ENCODE measurements around the gene IFRD2. TPM values are rescaled to one million over a fixed set of nuclear protein-coding genes. Genes with fewer than 3 reads are reported as not detected.

The IFRD2 gene
- total and polyA plus RNA-seq, 4 donors = 34.6 to 58.8 (median 47.0) TPM

DNA sequence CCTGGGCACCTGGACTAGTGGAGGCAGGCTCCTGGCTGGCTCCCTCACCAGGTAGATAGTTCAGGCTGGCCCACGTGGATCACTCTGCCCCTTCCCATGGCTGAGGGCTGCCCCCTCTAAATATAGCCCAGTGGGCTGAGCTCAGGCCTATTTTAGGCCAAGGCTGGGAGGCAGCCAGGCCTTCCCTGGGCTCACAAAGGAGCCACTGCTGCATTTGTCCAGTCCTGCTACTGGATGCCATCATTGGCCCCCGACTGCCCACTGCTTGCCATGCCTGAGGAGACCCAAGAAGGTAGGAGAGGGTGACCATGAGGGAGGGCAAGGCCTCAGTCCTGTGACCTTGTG, 13.4 kb downstream of the IFRD2 start, which contains the start of gene LSMEM2:
Gene LSMEM2, plus strand, starts transcription at position 208 of the 345 bp plus-strand sequence. Its CDS starts 27 bp downstream, at position 235.
- intact Hi-C loops (cut with DNase I) = loop anchor here in 1 of 2 donors (10.0 kb wide), 1 partner anchor 154 kb away; no protein-coding TSS in a partner anchor
- no peaks in the 10 kb centered on the region for H3K9me3 ChIP-seq (ENCODE audit: control insufficient read depth, low read length)
- no peak within 1 kb of the TSS for H3K4me3 ChIP-seq (ENCODE audit: low read length in 2 of 2)
- H3K4me1 ChIP-seq (ENCODE audit: control insufficient read depth in 1 of 2, insufficient read depth in 2 of 2, low read length in 2 of 2) = no peaks in the 10 kb centered on the region
- peak; percentile 58 for ATAC-seq (ENCODE audit: low FRiP score)
- WGBS, 2 donors = 0 to 10% methylated on average over 2 of the region's 2 CpGs
- H3K27ac ChIP-seq (ENCODE audit: low read depth in 1 of 2, low read length in 2 of 2) = peak within 1 kb of the TSS in 1 of 2 donors; percentile 9
- H3K27me3 ChIP-seq (ENCODE audit: control insufficient read depth in 1 of 2, insufficient read depth in 2 of 2, low read length in 1 of 2) = no peaks in the 10 kb centered on the region
- H3K36me3 ChIP-seq (ENCODE audit: control insufficient read depth in 1 of 2, insufficient read depth in 2 of 2, low read length in 1 of 2) = no peaks in the 10 kb centered on the region
- peak in 1 of 2 donors; percentile 53 for DNase-seq

DNA sequence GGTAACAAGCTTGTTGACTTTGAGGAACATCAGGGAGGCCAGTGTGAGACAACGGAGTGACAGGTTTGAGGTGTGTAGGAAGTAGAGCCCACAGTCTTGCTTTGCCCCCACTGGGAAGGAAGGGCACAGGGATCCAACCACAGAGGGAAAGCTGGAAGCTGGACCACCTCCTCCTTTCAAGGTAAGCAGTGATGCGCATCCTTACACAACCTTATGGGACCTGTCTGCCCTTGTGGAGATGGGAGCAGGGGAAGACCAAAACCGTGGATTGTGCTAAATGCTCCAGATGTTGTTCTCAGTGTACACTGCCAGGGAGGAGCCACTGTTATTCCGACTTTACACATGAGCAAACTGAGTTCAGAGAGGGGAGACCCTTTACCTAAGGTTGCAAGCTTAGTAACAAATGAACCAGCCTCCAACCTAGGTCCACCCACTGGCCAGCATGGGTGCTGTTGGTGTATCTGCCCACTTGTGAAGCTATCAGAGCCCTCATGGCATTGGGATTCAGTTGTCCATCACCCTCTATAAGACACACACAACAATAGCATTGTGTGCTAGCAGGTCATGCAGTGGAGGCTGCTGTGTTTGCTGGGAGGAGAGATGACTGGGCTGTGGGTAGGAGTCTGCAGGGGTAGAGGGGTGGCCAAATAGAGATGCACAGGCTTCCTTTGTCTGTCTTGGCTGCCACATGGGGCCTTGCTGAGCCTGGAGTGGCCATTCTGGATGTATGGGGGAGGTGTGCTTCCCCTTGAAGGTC, 13.9 kb downstream of the IFRD2 start:
- DNase-seq (no peak), ATAC-seq (ENCODE audit: low FRiP score) (peak; percentile 23)
- intact Hi-C loops (cut with DNase I) = loop anchor here in 1 of 2 donors (10.0 kb wide), 1 partner anchor 154 kb away; no protein-coding TSS in a partner anchor
- Histone ChIP-seq H3K9me3 (ENCODE audit: control insufficient read depth, low read length) (no peaks in the 10 kb centered on the region), H3K27me3 (ENCODE audit: control insufficient read depth in 1 of 2, insufficient read depth in 2 of 2, low read length in 1 of 2) (no peaks in the 10 kb centered on the region), H3K4me3 (ENCODE audit: low read length in 2 of 2) (no peak overlapping the region), H3K4me1 (ENCODE audit: control insufficient read depth in 1 of 2, insufficient read depth in 2 of 2, low read length in 2 of 2) (no peaks in the 10 kb centered on the region), H3K36me3 (ENCODE audit: control insufficient read depth in 1 of 2, insufficient read depth in 2 of 2, low read length in 1 of 2) (no peaks in the 10 kb centered on the region), H3K27ac (ENCODE audit: low read depth in 1 of 2, low read length in 2 of 2) (peak overlapping the region in 1 of 2 donors; percentile 9)
- 75% methylated on average over 4 of the region's 4 CpGs for WGBS, 2 donors

DNA sequence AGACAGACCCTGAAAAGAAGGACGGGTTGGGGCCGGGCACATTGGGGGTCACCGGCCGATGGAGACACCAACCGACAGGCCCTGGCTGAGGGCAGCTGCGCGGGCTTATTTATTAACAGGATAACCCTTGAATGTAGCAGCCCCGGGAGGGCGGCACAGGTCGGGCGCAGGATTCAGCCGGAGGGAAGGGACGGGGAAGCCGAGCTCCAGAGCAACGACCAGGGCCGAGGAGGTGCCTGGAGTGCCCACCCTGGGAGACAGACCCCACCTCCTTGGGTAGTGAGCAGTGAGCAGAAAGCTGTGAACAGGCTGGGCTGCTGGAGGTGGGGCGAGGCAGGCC, 15.5 kb downstream of the IFRD2 start:
- H3K4me1 ChIP-seq (ENCODE audit: control insufficient read depth in 1 of 2, insufficient read depth in 2 of 2, low read length in 2 of 2) = no peaks in the 10 kb centered on the region
- ATAC-seq (ENCODE audit: low FRiP score) = no peak
- peak in 1 of 2 donors; percentile 40 for DNase-seq
- H3K9me3 ChIP-seq (ENCODE audit: control insufficient read depth, low read length) = no peaks in the 10 kb centered on the region
- no peak overlapping the region for H3K4me3 ChIP-seq (ENCODE audit: low read length in 2 of 2)
- intact Hi-C loops (cut with DNase I) = loop anchor here in 1 of 2 donors (10.0 kb wide), 1 partner anchor 152 kb away; no protein-coding TSS in a partner anchor
- whole genome bisulfite sequencing, 2 donors = 90 to 91% methylated on average over 17 of the region's 17 CpGs
- H3K27me3 ChIP-seq (ENCODE audit: control insufficient read depth in 1 of 2, insufficient read depth in 2 of 2, low read length in 1 of 2) = no peaks in the 10 kb centered on the region
- no peaks in the 10 kb centered on the region for H3K36me3 ChIP-seq (ENCODE audit: control insufficient read depth in 1 of 2, insufficient read depth in 2 of 2, low read length in 1 of 2)
- no peak overlapping the region for H3K27ac ChIP-seq (ENCODE audit: low read depth in 1 of 2, low read length in 2 of 2)

DNA sequence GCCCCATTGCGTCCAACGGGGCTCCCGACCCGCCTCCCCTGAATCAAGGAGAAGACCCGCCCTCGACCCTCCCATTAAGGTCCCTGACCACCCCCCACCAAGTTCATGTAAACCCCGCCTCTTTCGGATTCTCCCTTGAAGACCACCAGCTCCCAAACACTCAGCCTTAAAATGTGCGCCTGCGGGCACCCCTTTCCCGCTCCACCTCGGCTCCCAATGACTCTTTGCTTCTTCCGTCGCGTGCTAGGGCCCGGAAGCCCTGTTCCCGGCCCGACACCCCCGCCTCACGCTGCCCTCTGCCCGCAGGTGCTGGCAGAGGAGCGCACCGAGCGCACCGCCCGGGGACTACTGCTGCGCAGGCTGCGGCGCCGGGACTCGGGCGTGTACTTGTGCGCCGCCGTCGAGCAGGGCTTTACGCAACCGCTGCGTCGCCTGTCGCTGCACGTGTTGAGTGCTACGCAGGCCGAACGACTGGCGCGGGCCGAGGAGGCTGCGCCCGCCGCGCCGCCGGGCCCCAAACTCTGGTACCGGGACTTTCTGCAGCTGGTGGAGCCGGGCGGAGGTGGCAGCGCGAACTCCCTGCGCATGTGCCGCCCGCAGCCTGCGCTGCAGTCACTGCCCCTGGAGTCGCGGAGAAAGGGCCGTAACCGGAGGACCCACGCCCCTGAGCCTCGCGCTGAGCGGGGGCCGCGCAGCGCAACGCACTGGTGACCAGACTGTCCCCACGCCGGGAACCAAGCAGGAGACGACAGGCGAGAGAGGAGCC, 16.1 kb downstream of the IFRD2 start:
- intact Hi-C loops (cut with DNase I) = loop anchor here (2.0 to 10.0 kb wide), 2 partner anchors 49 to 151 kb away; no protein-coding TSS in a partner anchor
- Histone ChIP-seq H3K36me3 (ENCODE audit: control insufficient read depth in 1 of 2, insufficient read depth in 2 of 2, low read length in 1 of 2) (no peaks in the 10 kb centered on the region), H3K4me3 (ENCODE audit: low read length in 2 of 2) (no peak overlapping the region), H3K9me3 (ENCODE audit: control insufficient read depth, low read length) (no peaks in the 10 kb centered on the region), H3K27me3 (ENCODE audit: control insufficient read depth in 1 of 2, insufficient read depth in 2 of 2, low read length in 1 of 2) (no peaks in the 10 kb centered on the region), H3K27ac (ENCODE audit: low read depth in 1 of 2, low read length in 2 of 2) (no peak overlapping the region), H3K4me1 (ENCODE audit: control insufficient read depth in 1 of 2, insufficient read depth in 2 of 2, low read length in 2 of 2) (no peaks in the 10 kb centered on the region)
- WGBS, 2 donors = 79 to 80% methylated on average over 79 of the region's 79 CpGs
- ATAC-seq (ENCODE audit: low FRiP score) (no peak), DNase-seq (peak in 1 of 2 donors; percentile 42)

DNA sequence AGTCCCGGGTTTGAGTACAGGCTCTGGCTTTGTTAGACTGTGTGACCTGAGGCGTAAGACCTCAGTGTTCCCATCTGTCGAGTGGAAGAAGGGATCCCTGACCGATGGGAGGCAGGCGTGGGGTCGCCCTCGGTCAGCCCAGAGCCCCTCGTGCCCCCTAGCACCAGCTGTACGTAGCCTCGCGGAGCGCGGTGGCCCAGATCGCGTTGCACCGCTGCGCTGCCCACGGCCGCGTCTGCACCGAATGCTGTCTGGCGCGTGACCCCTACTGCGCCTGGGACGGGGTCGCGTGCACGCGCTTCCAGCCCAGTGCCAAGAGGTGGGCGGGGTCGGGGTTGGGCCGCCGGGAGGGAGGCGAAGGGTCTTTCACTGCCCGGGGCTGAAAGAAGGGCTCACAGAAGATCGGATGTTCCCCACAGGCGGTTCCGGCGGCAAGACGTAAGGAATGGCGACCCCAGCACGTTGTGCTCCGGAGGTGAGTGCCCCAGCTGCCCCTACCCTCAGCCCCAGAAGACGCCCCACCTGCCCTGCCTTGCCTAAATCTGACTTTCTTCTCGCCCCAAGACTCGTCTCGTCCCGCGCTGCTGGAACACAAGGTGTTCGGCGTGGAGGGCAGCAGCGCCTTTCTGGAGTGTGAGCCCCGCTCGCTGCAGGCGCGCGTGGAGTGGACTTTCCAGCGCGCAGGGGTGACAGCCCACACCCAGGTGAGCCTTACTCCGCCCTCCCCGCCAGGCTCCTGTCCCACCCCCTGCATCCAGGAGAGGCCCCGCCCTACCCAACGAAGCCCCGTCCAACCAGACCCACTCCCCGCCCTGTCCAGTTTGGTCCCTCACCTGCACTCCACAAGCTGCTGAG, 16.9 kb downstream of the IFRD2 start:
- DNase-seq (peak in 1 of 2 donors; percentile 51), ATAC-seq (ENCODE audit: low FRiP score) (no peak)
- H3K9me3 ChIP-seq (ENCODE audit: control insufficient read depth, low read length) = no peaks in the 10 kb centered on the region
- intact Hi-C loops (cut with DNase I) = loop anchor here (2.0 to 10.0 kb wide), 2 partner anchors 49 to 151 kb away; no protein-coding TSS in a partner anchor
- H3K36me3 ChIP-seq (ENCODE audit: control insufficient read depth in 1 of 2, insufficient read depth in 2 of 2, low read length in 1 of 2) = no peaks in the 10 kb centered on the region
- no peak overlapping the region for H3K4me3 ChIP-seq (ENCODE audit: low read length in 2 of 2)
- 79% methylated on average over 65 of the region's 65 CpGs for WGBS, 2 donors
- H3K27me3 ChIP-seq (ENCODE audit: control insufficient read depth in 1 of 2, insufficient read depth in 2 of 2, low read length in 1 of 2) = no peaks in the 10 kb centered on the region
- no peaks in the 10 kb centered on the region for H3K4me1 ChIP-seq (ENCODE audit: control insufficient read depth in 1 of 2, insufficient read depth in 2 of 2, low read length in 2 of 2)
- no peak overlapping the region for H3K27ac ChIP-seq (ENCODE audit: low read depth in 1 of 2, low read length in 2 of 2)

DNA sequence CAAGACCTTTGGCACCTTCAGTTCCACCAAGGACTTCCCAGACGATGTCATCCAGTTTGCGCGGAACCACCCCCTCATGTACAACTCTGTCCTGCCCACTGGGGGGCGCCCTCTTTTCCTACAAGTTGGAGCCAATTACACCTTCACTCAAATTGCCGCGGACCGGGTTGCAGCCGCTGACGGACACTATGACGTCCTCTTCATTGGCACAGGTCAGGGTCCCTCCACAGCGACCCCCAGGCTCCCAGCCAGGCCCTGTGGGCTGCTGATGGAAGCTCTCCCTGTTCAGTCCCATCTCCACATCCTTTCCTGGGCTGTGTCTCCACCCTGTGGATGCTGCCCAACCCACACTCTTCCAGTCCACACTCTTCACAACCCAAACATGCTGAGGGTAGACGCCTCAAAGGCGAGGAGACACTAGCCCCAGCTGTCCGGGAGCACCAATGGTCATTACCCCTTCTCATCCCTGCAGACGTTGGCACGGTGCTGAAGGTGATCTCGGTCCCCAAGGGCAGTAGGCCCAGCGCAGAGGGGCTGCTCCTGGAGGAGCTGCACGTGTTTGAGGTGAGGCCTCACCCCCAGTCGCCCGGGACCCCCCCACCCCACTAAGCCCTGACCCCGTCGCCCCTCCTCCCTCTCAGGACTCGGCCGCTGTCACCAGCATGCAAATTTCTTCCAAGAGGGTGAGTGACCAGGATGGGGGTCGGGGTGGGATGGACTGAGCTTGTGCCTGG, 17.7 kb downstream of the IFRD2 start:
- WGBS, 2 donors = 66 to 67% methylated on average over 26 of the region's 26 CpGs
- H3K27ac ChIP-seq (ENCODE audit: low read depth in 1 of 2, low read length in 2 of 2) = no peak overlapping the region
- intact Hi-C loops (cut with DNase I) = loop anchor here (2.0 to 10.0 kb wide), 2 partner anchors 48 to 150 kb away; no protein-coding TSS in a partner anchor
- no peak overlapping the region for H3K4me3 ChIP-seq (ENCODE audit: low read length in 2 of 2)
- DNase-seq (peak in 1 of 2 donors; percentile 69), ATAC-seq (ENCODE audit: low FRiP score) (no peak)
- no peaks in the 10 kb centered on the region for H3K27me3 ChIP-seq (ENCODE audit: control insufficient read depth in 1 of 2, insufficient read depth in 2 of 2, low read length in 1 of 2)
- H3K36me3 ChIP-seq (ENCODE audit: control insufficient read depth in 1 of 2, insufficient read depth in 2 of 2, low read length in 1 of 2) = no peaks in the 10 kb centered on the region
- no peaks in the 10 kb centered on the region for H3K9me3 ChIP-seq (ENCODE audit: control insufficient read depth, low read length)
- H3K4me1 ChIP-seq (ENCODE audit: control insufficient read depth in 1 of 2, insufficient read depth in 2 of 2, low read length in 2 of 2) = no peaks in the 10 kb centered on the region

DNA sequence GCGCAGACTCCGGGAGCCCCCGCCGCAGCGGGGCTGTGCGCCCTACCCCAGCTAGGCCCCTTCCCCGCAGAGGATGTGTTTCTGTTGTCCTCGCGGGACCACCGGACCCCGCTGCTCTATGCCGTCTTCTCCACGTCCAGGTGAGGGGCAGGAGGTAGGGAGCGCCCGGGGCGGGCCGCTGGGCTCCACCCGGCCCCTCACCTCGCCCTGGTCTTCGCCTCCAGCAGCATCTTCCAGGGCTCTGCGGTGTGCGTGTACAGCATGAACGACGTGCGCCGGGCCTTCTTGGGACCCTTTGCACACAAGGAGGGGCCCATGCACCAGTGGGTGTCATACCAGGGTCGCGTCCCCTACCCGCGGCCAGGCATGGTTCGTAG, 18.6 kb downstream of the IFRD2 start:
- ATAC-seq (ENCODE audit: low FRiP score) (no peak), DNase-seq (peak in 1 of 2 donors; percentile 52)
- no peaks in the 10 kb centered on the region for H3K9me3 ChIP-seq (ENCODE audit: control insufficient read depth, low read length)
- H3K36me3 ChIP-seq (ENCODE audit: control insufficient read depth in 1 of 2, insufficient read depth in 2 of 2, low read length in 1 of 2) = no peaks in the 10 kb centered on the region
- no peaks in the 10 kb centered on the region for H3K4me1 ChIP-seq (ENCODE audit: control insufficient read depth in 1 of 2, insufficient read depth in 2 of 2, low read length in 2 of 2)
- H3K27ac ChIP-seq (ENCODE audit: low read depth in 1 of 2, low read length in 2 of 2) = no peak overlapping the region
- H3K4me3 ChIP-seq (ENCODE audit: low read length in 2 of 2) = no peak overlapping the region
- no peaks in the 10 kb centered on the region for H3K27me3 ChIP-seq (ENCODE audit: control insufficient read depth in 1 of 2, insufficient read depth in 2 of 2, low read length in 1 of 2)
- 74 to 81% methylated on average over 17 to 31 of the region's 31 CpGs for WGBS, 2 donors
- intact Hi-C loops (cut with DNase I) = loop anchor here (1.0 to 10.0 kb wide), 4 partner anchors 46 to 149 kb away; no protein-coding TSS in a partner anchor

All from aorta (tissue), 5 donors.